Measurements from ENCODE around the gene TLE4.

GRCh38 chr9:79741381-79741780 is 169.6 kb downstream of the TLE4 start:
- no peak for TF ChIP-seq POLR2A (IDR thresholded peaks at IDR 0.05; ENCODE audit: low read length)
- TF ChIP-seq GATA1 (IDR thresholded peaks at IDR 0.05; ENCODE audit: low read depth, low read length), result no peak

Measured in erythroblast (primary cell).